ENCODE measurements around the gene PPP1CA. TPM values are rescaled to one million over a fixed set of nuclear protein-coding genes. Genes with fewer than 3 reads are reported as not detected.

The PPP1CA gene
- total RNA-seq, 1 experiment from 2014 or later = 449 TPM

Other genes with a start within 250 kb of the PPP1CA start
- 103 TPM in 2 replicates for gene GRK2, start 135.4 kb downstream of the PPP1CA start, total RNA-seq (2014; rRNA removed)
- 58.9 and 63.9 TPM in 2 replicates for gene ANKRD13D, start 112.6 kb downstream of the PPP1CA start, total RNA-seq (2014; rRNA removed)
- 35.1 and 52.4 TPM in 2 replicates for gene SSH3, start 98.3 kb downstream of the PPP1CA start, total RNA-seq (2014; rRNA removed)
- gene POLD4, start 48.3 kb downstream of the PPP1CA start, total RNA-seq (2014; rRNA removed) = 78.5 and 81.5 TPM in 2 replicates
- gene CLCF1, start 28.3 kb downstream of the PPP1CA start, total RNA-seq (2014; rRNA removed) = 48.3 and 63.5 TPM in 2 replicates
- gene RAD9A, start 9.9 kb downstream of the PPP1CA start, total RNA-seq (2014; rRNA removed) = 45.5 and 48.9 TPM in 2 replicates
- not detected in 2 replicates for gene TBC1D10C, start 2.2 kb upstream of the PPP1CA start, total RNA-seq (2014; rRNA removed)
- 0.22 TPM in 1 of 2 replicates, not detected in the other for gene CARNS1, start 13.8 kb upstream of the PPP1CA start, total RNA-seq (2014; rRNA removed)
- gene RPS6KB2, start 26.6 kb upstream of the PPP1CA start, total RNA-seq (2014; rRNA removed) = 170 and 208 TPM in 2 replicates
- gene PTPRCAP, start 35.8 kb upstream of the PPP1CA start, total RNA-seq (2014; rRNA removed) = 0.15 and 0.29 TPM in 2 replicates
- gene CORO1B, start 41.6 kb upstream of the PPP1CA start, total RNA-seq (2014; rRNA removed) = 209 and 250 TPM in 2 replicates
- gene GPR152, start 50.9 kb upstream of the PPP1CA start, total RNA-seq (2014; rRNA removed) = not detected in 2 replicates
- 0.55 TPM in 1 of 2 replicates, not detected in the other for gene CABP4, start 53.5 kb upstream of the PPP1CA start, total RNA-seq (2014; rRNA removed)
- 73.5 and 107 TPM in 2 replicates for gene TMEM134, start 67.4 kb upstream of the PPP1CA start, total RNA-seq (2014; rRNA removed)
- gene AIP, start 81.2 kb upstream of the PPP1CA start, total RNA-seq (2014; rRNA removed) = 155 and 171 TPM in 2 replicates
- gene PITPNM1, start 103.5 kb upstream of the PPP1CA start, total RNA-seq (2014; rRNA removed) = 79.8 and 95.4 TPM in 2 replicates
- 74.9 and 87.4 TPM in 2 replicates for gene CDK2AP2, start 106.3 kb upstream of the PPP1CA start, total RNA-seq (2014; rRNA removed)
- gene CABP2, start 121.6 kb upstream of the PPP1CA start, total RNA-seq (2014; rRNA removed) = not detected in 2 replicates
- gene GSTP1, start 182.0 kb upstream of the PPP1CA start, total RNA-seq (2014; rRNA removed) = 1,049 and 1,154 TPM in 2 replicates
- gene NDUFV1, start 205.1 kb upstream of the PPP1CA start, total RNA-seq (2014; rRNA removed) = 499 and 686 TPM in 2 replicates
- 36.3 and 50.6 TPM in 2 replicates for gene NUDT8, start 228.1 kb upstream of the PPP1CA start, total RNA-seq (2014; rRNA removed)
- gene TBX10, start 237.9 kb upstream of the PPP1CA start, total RNA-seq (2014; rRNA removed) = not detected in 2 replicates
- gene ACY3, start 248.9 kb upstream of the PPP1CA start, total RNA-seq (2014; rRNA removed) = not detected in 2 replicates